ENCODE data around the gene TNNT2. TPM values are rescaled to one million over a fixed set of nuclear protein-coding genes. Genes with fewer than 3 reads are reported as not detected.

TNNT2 gene
- total RNA-seq = 1.3 and 2.6 TPM in 2 replicates

GRCh38 chr1:201377611-201378092 is at the start of gene TNNT2:
Gene TNNT2 (minus strand): TSS chr1:201377680. CDS start chr1:201373254, 4,426 bp downstream.

GRCh38 chr1:201399018-201399351 is 21.5 kb upstream of the TNNT2 start, which contains the start of gene LAD1:
Gene LAD1 (minus strand): TSS chr1:201399324. CDS start chr1:201399306, 18 bp downstream.

Other genes starting within 250 kb of the TNNT2 start
- 96.3 and 96.7 TPM in 2 replicates for gene TMEM9, start 223.2 kb downstream of the TNNT2 start, total RNA-seq
- gene IGFN1, start 186.9 kb downstream of the TNNT2 start, total RNA-seq = not detected in 2 replicates
- gene PKP1, start 94.2 kb downstream of the TNNT2 start, total RNA-seq = 256 and 357 TPM in 2 replicates
- gene LAD1, start 21.6 kb upstream of the TNNT2 start, total RNA-seq = 244 and 293 TPM in 2 replicates
- gene TNNI1, start 44.0 kb upstream of the TNNT2 start, total RNA-seq = not detected in 2 replicates
- gene PHLDA3, start 91.5 kb upstream of the TNNT2 start, total RNA-seq = 132 and 140 TPM in 2 replicates
- 309 and 381 TPM in 2 replicates for gene CSRP1, start 129.4 kb upstream of the TNNT2 start, total RNA-seq
- 17.7 and 37.2 TPM in 2 replicates for gene NAV1, start 161.4 kb upstream of the TNNT2 start, total RNA-seq

All from airway epithelial cell (primary cell).